ENCODE measurements around the gene UBE2E2. TPM values are rescaled to one million over a fixed set of nuclear protein-coding genes. Genes with fewer than 3 reads are reported as not detected.
A peak's percentile ranks its signal among the peaks of the same experiment; 100 is the strongest.

UBE2E2 gene
- total and polyA plus RNA-seq, 12 donors, result 19.5 to 63.8 (median 52.2) TPM

- Histone ChIP-seq H3K9me3 (peaks cover 0 to 9% (median 0%) of the 10 kb centered on the region in 11 donors), H3K27ac (no peak overlapping the region), H3K27me3 (no peaks in the 10 kb centered on the region), H3K4me3 (no peak overlapping the region), H3K36me3 (no peaks in the 10 kb centered on the region), H3K4me1 (peaks cover 0 to 25% (median 14%) of the 10 kb centered on the region in 9 donors)
- intact Hi-C loops (cut with DNase I), result no loop called here
- 98 to 100% methylated on average over 2 of the region's 2 CpGs for whole genome bisulfite sequencing, 2 donors
- DNase-seq (no peak), ATAC-seq (no peak)
- TF ChIP-seq CTCF (IDR thresholded peaks at IDR 0.05), result no peak
Measured at GRCh38 chr3:23457697-23458096, 254.6 kb downstream of the UBE2E2 start.

GRCh38 chr3:23459465-23459864 is 256.3 kb downstream of the UBE2E2 start:
- Histone ChIP-seq H3K27me3 (no peaks in the 10 kb centered on the region), H3K4me3 (no peak overlapping the region), H3K27ac (peak overlapping the region in 3 of 10 donors; percentile 26 to 35 (median 33)), H3K9me3 (peaks cover 0 to 9% (median 0%) of the 10 kb centered on the region in 11 donors), H3K36me3 (no peaks in the 10 kb centered on the region), H3K4me1 (peaks cover 0 to 22% (median 9%) of the 10 kb centered on the region in 9 donors)
- ATAC-seq, result peak in 1 of 8 donors; percentile 36
- no peak for TF ChIP-seq CTCF (IDR thresholded peaks at IDR 0.05)
- WGBS, 2 donors, result 72 to 77% methylated on average over 3 of the region's 3 CpGs
- DNase-seq, result no peak
- intact Hi-C loops (cut with DNase I), result no loop called here

- peaks cover 0 to 22% (median 6%) of the 10 kb centered on the region in 9 donors for H3K4me1 ChIP-seq
- no peaks in the 10 kb centered on the region for H3K36me3 ChIP-seq
- H3K27ac ChIP-seq, result peak overlapping the region in 5 of 10 donors; percentile 20 to 35 (median 33)
- H3K4me3 ChIP-seq, result no peak overlapping the region
- peaks cover 0 to 9% (median 0%) of the 10 kb centered on the region in 11 donors for H3K9me3 ChIP-seq
- DNase-seq (peak in 1 of 2 donors; percentile 48), ATAC-seq (peak; percentile 87 to 98 (median 96))
- 44 to 53% methylated on average over 4 of the region's 4 CpGs for WGBS, 2 donors
- intact Hi-C loops (cut with DNase I), result no loop called here
- H3K27me3 ChIP-seq, result no peaks in the 10 kb centered on the region
- TF ChIP-seq CTCF (IDR thresholded peaks at IDR 0.05), result no peak
Measured at GRCh38 chr3:23459889-23460546, 256.9 kb downstream of the UBE2E2 start.

GRCh38 chr3:23461069-23461468 is 257.9 kb downstream of the UBE2E2 start:
- intact Hi-C loops (cut with DNase I), result no loop called here
- peaks cover 0 to 9% (median 0%) of the 10 kb centered on the region in 11 donors for H3K9me3 ChIP-seq
- no peaks in the 10 kb centered on the region for H3K36me3 ChIP-seq
- peaks cover 0 to 22% (median 6%) of the 10 kb centered on the region in 9 donors for H3K4me1 ChIP-seq
- no peak for ATAC-seq
- 99% methylated on average over 3 of the region's 3 CpGs for WGBS, 2 donors
- H3K27me3 ChIP-seq, result no peaks in the 10 kb centered on the region
- no peak overlapping the region for H3K27ac ChIP-seq
- DNase-seq, result no peak
- TF ChIP-seq CTCF (IDR thresholded peaks at IDR 0.05), result no peak
- H3K4me3 ChIP-seq, result no peak overlapping the region
